ENCODE data around the gene VPS51. TPM values are rescaled to one million over a fixed set of nuclear protein-coding genes. Genes with fewer than 3 reads are reported as not detected.

The VPS51 gene
- total and polyA plus RNA-seq, 2 of the 13 experiments (the other 11 are each of a cell fraction or from before 2014, with no cell fraction given) = 76.3 to 90.6 TPM

DNA sequence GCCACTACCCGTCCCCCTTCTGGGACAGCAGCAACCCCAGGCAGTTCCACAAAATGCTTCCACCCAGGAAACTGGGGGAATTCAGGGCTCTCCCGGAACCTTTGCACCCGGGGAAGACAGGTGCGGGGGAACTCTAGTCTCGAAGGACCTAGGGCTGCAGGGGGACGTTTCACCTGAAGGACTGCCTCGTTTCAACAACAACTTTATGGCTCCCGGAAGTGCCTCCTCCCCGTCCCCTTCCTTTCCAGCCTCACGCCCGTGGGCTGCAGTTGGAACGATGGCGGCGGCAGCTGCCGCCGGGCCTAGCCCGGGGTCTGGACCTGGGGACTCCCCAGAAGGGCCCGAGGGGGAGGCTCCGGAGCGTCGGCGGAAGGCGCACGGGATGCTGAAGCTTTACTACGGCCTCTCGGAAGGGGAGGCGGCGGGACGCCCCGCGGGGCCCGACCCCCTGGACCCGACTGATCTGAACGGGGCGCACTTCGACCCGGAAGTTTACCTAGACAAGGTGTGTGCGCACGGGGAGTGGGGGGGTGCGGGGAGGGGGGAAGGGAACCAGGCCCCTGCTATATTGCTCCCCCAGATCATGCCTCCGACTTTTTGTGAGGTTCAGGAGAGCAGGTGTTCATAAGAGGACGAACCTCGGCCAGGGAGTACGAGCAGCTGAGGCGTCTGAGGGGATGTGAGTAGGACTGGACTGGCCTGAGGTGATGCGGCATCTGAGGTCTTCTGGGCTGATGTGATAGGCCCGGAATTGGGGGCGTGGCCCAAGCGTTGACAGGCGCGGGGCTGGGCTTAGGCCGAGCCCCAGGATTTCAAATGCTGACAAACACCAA is at the start of gene VPS51 (continued):
- TF ChIP-seq, protein P1, sequence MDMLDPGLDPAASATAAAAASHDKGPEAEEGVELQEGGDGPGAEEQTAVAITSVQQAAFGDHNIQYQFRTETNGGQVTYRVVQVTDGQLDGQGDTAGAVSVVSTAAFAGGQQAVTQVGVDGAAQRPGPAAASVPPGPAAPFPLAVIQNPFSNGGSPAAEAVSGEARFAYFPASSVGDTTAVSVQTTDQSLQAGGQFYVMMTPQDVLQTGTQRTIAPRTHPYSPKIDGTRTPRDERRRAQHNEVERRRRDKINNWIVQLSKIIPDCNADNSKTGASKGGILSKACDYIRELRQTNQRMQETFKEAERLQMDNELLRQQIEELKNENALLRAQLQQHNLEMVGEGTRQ (IDR thresholded peaks at IDR 0.05; ENCODE audit: low read depth, low read length) = no peak
- TF ChIP-seq, protein P1 (CRISPR knock-in tag; IDR thresholded peaks at IDR 0.05; ENCODE audit: borderline replicate concordance) = no peak
- peak; percentile 63 for TF ChIP-seq RXRA (CRISPR knock-in tag; IDR thresholded peaks at IDR 0.05)
- peak; percentile 31; the same call in 1 of the 2 replicates for TF ChIP-seq SIX1 (CRISPR knock-in tag; IDR thresholded peaks at IDR 0.05; ENCODE audit: borderline replicate concordance)
- TF ChIP-seq, protein P2, sequence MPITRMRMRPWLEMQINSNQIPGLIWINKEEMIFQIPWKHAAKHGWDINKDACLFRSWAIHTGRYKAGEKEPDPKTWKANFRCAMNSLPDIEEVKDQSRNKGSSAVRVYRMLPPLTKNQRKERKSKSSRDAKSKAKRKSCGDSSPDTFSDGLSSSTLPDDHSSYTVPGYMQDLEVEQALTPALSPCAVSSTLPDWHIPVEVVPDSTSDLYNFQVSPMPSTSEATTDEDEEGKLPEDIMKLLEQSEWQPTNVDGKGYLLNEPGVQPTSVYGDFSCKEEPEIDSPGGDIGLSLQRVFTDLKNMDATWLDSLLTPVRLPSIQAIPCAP (CRISPR knock-in tag; IDR thresholded peaks at IDR 0.05; ENCODE audit: low read depth) = no peak
- TF ChIP-seq EZH2 (conservative IDR thresholded peaks at IDR 0.05; ENCODE audit: low read depth, low read length) = no peak
- TF ChIP-seq, protein P3, sequence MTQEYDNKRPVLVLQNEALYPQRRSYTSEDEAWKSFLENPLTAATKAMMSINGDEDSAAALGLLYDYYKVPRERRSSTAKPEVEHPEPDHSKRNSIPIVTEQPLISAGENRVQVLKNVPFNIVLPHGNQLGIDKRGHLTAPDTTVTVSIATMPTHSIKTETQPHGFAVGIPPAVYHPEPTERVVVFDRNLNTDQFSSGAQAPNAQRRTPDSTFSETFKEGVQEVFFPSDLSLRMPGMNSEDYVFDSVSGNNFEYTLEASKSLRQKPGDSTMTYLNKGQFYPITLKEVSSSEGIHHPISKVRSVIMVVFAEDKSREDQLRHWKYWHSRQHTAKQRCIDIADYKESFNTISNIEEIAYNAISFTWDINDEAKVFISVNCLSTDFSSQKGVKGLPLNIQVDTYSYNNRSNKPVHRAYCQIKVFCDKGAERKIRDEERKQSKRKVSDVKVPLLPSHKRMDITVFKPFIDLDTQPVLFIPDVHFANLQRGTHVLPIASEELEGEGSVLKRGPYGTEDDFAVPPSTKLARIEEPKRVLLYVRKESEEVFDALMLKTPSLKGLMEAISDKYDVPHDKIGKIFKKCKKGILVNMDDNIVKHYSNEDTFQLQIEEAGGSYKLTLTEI (CRISPR knock-in tag; conservative IDR thresholded peaks at IDR 0.05) = no peak
- TF ChIP-seq NFIC (IDR thresholded peaks at IDR 0.05; ENCODE audit: low read length) = peak; percentile 66; the same call in 1 of the 2 replicates
- TF ChIP-seq, protein P4, sequence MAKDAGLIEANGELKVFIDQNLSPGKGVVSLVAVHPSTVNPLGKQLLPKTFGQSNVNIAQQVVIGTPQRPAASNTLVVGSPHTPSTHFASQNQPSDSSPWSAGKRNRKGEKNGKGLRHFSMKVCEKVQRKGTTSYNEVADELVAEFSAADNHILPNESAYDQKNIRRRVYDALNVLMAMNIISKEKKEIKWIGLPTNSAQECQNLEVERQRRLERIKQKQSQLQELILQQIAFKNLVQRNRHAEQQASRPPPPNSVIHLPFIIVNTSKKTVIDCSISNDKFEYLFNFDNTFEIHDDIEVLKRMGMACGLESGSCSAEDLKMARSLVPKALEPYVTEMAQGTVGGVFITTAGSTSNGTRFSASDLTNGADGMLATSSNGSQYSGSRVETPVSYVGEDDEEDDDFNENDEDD (CRISPR knock-in tag; IDR thresholded peaks at IDR 0.05; ENCODE audit: borderline replicate concordance) = peak; percentile 72; the same call in 1 of the 2 replicates
- TF ChIP-seq, protein P5, sequence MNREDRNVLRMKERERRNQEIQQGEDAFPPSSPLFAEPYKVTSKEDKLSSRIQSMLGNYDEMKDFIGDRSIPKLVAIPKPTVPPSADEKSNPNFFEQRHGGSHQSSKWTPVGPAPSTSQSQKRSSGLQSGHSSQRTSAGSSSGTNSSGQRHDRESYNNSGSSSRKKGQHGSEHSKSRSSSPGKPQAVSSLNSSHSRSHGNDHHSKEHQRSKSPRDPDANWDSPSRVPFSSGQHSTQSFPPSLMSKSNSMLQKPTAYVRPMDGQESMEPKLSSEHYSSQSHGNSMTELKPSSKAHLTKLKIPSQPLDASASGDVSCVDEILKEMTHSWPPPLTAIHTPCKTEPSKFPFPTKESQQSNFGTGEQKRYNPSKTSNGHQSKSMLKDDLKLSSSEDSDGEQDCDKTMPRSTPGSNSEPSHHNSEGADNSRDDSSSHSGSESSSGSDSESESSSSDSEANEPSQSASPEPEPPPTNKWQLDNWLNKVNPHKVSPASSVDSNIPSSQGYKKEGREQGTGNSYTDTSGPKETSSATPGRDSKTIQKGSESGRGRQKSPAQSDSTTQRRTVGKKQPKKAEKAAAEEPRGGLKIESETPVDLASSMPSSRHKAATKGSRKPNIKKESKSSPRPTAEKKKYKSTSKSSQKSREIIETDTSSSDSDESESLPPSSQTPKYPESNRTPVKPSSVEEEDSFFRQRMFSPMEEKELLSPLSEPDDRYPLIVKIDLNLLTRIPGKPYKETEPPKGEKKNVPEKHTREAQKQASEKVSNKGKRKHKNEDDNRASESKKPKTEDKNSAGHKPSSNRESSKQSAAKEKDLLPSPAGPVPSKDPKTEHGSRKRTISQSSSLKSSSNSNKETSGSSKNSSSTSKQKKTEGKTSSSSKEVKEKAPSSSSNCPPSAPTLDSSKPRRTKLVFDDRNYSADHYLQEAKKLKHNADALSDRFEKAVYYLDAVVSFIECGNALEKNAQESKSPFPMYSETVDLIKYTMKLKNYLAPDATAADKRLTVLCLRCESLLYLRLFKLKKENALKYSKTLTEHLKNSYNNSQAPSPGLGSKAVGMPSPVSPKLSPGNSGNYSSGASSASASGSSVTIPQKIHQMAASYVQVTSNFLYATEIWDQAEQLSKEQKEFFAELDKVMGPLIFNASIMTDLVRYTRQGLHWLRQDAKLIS (CRISPR knock-in tag; IDR thresholded peaks at IDR 0.05) = no peak; the same call in 1 of the 2 replicates
- TF ChIP-seq XBP1 (CRISPR knock-in tag; IDR thresholded peaks at IDR 0.05) = no peak; the same call in 1 of the 2 replicates
